Breast epithelium (tissue), 3 donors: ENCODE measurements around the gene KCND3.

Experiments used
- POLR2A ChIP-seq: fragments of 450-650 bp; IDR thresholded peaks from one replicate; pipeline ENCODE4 v1.6.1; 2016; ENCODE audit warnings: antibody characterized with exemption, mild to moderate bottlenecking, moderate library complexity
- TF ChIP-seq, protein P1 (sequence below), 3 donors: fragments of 450-650 bp; IDR thresholded peaks; one replicate each; pipeline ENCODE4 v1.5.1; 2016 to 2017; ENCODE audit warnings: antibody characterized with exemption in 3 of 3, mild to moderate bottlenecking in 3 of 3, moderate library complexity in 3 of 3

- TF ChIP-seq POLR2A, result no peak
- TF ChIP-seq, protein P1, sequence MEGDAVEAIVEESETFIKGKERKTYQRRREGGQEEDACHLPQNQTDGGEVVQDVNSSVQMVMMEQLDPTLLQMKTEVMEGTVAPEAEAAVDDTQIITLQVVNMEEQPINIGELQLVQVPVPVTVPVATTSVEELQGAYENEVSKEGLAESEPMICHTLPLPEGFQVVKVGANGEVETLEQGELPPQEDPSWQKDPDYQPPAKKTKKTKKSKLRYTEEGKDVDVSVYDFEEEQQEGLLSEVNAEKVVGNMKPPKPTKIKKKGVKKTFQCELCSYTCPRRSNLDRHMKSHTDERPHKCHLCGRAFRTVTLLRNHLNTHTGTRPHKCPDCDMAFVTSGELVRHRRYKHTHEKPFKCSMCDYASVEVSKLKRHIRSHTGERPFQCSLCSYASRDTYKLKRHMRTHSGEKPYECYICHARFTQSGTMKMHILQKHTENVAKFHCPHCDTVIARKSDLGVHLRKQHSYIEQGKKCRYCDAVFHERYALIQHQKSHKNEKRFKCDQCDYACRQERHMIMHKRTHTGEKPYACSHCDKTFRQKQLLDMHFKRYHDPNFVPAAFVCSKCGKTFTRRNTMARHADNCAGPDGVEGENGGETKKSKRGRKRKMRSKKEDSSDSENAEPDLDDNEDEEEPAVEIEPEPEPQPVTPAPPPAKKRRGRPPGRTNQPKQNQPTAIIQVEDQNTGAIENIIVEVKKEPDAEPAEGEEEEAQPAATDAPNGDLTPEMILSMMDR (IDR thresholded peaks at IDR 0.05), result no peak
Measured at GRCh38 chr1:111737216-111738132, 252.0 kb downstream of the KCND3 start.
